Measurements from ENCODE around the gene ASCL4. TPM values are rescaled to one million over a fixed set of nuclear protein-coding genes. Genes with fewer than 3 reads are reported as not detected.

Gene ASCL4
- total RNA-seq, 1 donor from 2014 or later = not detected

GRCh38 chr12:107760207-107760808, 14.2 kb upstream of the ASCL4 start:
- no peak for TF ChIP-seq CTCF (IDR thresholded peaks at IDR 0.05)
- H3K27me3 ChIP-seq = no peaks in the 10 kb centered on the region
- ATAC-seq (peak; percentile 3), DNase-seq (peak; percentile 74)
- H3K36me3 ChIP-seq = peaks cover 22% of the 10 kb centered on the region
- intact Hi-C loops (cut with DNase I) = no loop called here
- no peaks in the 10 kb centered on the region for H3K9me3 ChIP-seq
- H3K4me3 ChIP-seq = peak overlapping the region; percentile 83
- peaks cover 21% of the 10 kb centered on the region for H3K4me1 ChIP-seq
- H3K27ac ChIP-seq = peak overlapping the region; percentile 82

- H3K4me3 ChIP-seq = peak within 1 kb of the TSS; percentile 83
- H3K36me3 ChIP-seq = peaks cover 15% of the 10 kb centered on the region
- no peaks in the 10 kb centered on the region for H3K9me3 ChIP-seq
- H3K4me1 ChIP-seq = peaks cover 21% of the 10 kb centered on the region
- ATAC-seq = peak; percentile 99
- peak within 1 kb of the TSS; percentile 82 for H3K27ac ChIP-seq
- DNase-seq = peak; percentile 97
- intact Hi-C loops (cut with DNase I) = no loop called here
- TF ChIP-seq CTCF (IDR thresholded peaks at IDR 0.05) = peak; percentile 44
- no peaks in the 10 kb centered on the region for H3K27me3 ChIP-seq
These were observed 13.5 kb upstream of the ASCL4 start, which contains the start of gene PRDM4 for GRCh38 chr12:107760809-107761501. Gene PRDM4, minus strand, starts transcription at chr12:107761137. Its CDS starts 622 bp downstream, at chr12:107760515.

GRCh38 chr12:107761502-107761904, 13.0 kb upstream of the ASCL4 start:
- peak overlapping the region; percentile 83 for H3K4me3 ChIP-seq
- H3K27me3 ChIP-seq = no peaks in the 10 kb centered on the region
- ATAC-seq (no peak), DNase-seq (no peak)
- peaks cover 21% of the 10 kb centered on the region for H3K4me1 ChIP-seq
- peaks cover 10% of the 10 kb centered on the region for H3K36me3 ChIP-seq
- H3K9me3 ChIP-seq = no peaks in the 10 kb centered on the region
- intact Hi-C loops (cut with DNase I) = no loop called here
- peak overlapping the region; percentile 82 for H3K27ac ChIP-seq
- TF ChIP-seq CTCF (IDR thresholded peaks at IDR 0.05) = no peak

- DNase-seq (no peak), ATAC-seq (no peak)
- Histone ChIP-seq H3K4me1 (peaks cover 21% of the 10 kb centered on the region), H3K36me3 (no peaks in the 10 kb centered on the region), H3K4me3 (no peak overlapping the region), H3K9me3 (no peaks in the 10 kb centered on the region), H3K27ac (no peak overlapping the region), H3K27me3 (no peaks in the 10 kb centered on the region)
- intact Hi-C loops (cut with DNase I) = no loop called here
- TF ChIP-seq CTCF (IDR thresholded peaks at IDR 0.05) = no peak
These were observed 11.6 kb upstream of the ASCL4 start for GRCh38 chr12:107762874-107763273.

- DNase-seq (no peak), ATAC-seq (no peak)
- H3K27me3 ChIP-seq = no peaks in the 10 kb centered on the region
- H3K9me3 ChIP-seq = no peaks in the 10 kb centered on the region
- no peak overlapping the region for H3K4me3 ChIP-seq
- H3K27ac ChIP-seq = no peak overlapping the region
- H3K36me3 ChIP-seq = no peaks in the 10 kb centered on the region
- intact Hi-C loops (cut with DNase I) = no loop called here
- peaks cover 5% of the 10 kb centered on the region for H3K4me1 ChIP-seq
- no peak for TF ChIP-seq CTCF (IDR thresholded peaks at IDR 0.05)
These were observed 9.9 kb upstream of the ASCL4 start for GRCh38 chr12:107764626-107765025.

Data from upper lobe of right lung (tissue), 1 donor.